ENCODE measurements around the gene CDK12.

DNA sequence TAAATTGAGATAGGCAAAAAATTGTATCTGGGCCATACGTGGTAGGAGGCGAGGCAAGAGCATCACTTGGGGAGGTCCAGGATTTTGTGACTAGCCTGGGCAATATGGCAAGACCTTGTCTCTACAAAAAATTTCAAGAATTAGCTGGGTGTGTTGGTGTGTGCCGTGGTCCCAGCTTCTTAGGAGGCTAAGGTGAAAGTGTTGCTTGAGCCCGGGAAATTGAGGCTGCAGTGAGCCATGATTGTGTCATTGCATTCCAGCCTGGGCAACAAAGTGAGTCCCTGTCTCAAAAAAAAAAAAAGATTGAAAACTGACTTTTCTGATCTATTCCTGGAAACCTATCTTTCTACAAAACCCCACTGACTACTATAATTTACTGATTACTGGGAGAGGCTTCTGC, 26.7 kb downstream of the CDK12 start:
- TF ChIP-seq, protein P1, sequence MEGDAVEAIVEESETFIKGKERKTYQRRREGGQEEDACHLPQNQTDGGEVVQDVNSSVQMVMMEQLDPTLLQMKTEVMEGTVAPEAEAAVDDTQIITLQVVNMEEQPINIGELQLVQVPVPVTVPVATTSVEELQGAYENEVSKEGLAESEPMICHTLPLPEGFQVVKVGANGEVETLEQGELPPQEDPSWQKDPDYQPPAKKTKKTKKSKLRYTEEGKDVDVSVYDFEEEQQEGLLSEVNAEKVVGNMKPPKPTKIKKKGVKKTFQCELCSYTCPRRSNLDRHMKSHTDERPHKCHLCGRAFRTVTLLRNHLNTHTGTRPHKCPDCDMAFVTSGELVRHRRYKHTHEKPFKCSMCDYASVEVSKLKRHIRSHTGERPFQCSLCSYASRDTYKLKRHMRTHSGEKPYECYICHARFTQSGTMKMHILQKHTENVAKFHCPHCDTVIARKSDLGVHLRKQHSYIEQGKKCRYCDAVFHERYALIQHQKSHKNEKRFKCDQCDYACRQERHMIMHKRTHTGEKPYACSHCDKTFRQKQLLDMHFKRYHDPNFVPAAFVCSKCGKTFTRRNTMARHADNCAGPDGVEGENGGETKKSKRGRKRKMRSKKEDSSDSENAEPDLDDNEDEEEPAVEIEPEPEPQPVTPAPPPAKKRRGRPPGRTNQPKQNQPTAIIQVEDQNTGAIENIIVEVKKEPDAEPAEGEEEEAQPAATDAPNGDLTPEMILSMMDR (IDR thresholded peaks at IDR 0.05): no peak
- TF ChIP-seq POLR2A (IDR thresholded peaks at IDR 0.05): no peak
